Activated CD4-positive, CD25-positive, alpha-beta regulatory T cell treated with anti-CD3 and anti-CD28 coated beads, Interleukin-2, amount 50 U/mL, for 72 hours (primary cell): ENCODE measurements around the gene PEAK3.

Experiments
- DNase-seq: peaks from one replicate; pipeline ENCODE4 v3.0.0; 2021

PEAK3 gene, protein sequence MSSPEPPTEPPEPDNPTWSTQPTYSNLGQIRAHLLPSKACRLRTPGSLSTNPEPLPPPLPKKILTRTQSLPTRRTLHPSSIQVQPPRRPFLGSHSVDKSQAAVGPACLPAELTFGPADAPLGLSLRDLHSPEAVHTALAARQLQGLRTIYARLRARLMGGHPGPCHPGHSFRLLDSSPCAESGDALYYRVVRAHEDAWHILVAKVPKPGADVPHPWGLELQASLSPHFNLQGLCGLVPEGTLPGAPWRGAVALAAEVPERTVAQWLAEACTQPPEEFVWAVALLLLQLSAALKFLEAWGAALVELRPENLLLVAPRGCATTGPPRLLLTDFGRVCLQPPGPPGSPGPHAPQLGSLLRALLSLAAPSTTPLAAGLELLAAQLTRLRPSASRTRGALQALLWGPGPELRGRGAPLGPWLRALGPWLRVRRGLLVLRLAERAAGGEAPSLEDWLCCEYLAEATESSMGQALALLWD

DNA sequence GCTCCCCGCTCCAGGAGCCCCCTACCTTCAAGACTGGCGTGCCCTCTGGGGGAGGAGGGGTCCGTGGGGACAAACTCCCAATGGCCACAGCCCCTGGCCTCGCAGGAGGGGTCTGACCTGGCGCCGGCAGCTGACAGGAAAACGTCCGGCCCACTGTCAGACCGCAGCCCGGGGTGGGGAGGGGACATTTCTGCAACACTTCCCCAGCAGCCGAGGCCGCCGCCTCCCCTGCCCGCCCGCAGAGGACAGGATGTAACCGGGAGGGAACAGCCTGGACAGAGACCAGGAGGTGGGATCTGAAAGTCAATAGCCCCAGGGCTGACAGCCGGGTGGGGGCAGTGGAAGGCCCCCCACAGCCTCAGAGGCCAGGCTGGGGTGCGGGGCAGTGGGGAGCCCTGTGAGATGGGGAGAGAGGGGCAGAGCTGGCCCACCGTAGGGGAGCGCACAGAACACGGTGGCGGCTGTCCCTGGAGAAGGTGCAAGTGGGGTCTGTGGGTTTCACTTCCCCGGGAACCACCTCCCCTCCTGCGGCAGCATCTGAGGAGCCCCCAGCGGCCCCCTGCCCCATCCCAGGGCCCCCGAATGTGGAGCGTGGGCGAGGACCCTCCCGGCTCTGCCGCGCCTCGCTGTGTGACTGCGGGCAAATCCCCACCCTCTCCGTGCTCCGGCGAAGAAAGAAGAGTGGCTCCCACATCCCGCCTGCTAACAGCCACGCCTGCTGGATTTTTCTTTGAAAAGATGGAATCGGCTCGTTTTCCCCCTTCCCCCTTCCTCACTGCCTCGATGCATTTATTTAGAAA lies at the start of gene PEAK3:
Gene PEAK3, minus strand, starts transcription at position 114 of the 800 bp plus-strand sequence. CDS start 1,244 bp downstream, outside the sequence.
- DNase-seq: no peak

DNA sequence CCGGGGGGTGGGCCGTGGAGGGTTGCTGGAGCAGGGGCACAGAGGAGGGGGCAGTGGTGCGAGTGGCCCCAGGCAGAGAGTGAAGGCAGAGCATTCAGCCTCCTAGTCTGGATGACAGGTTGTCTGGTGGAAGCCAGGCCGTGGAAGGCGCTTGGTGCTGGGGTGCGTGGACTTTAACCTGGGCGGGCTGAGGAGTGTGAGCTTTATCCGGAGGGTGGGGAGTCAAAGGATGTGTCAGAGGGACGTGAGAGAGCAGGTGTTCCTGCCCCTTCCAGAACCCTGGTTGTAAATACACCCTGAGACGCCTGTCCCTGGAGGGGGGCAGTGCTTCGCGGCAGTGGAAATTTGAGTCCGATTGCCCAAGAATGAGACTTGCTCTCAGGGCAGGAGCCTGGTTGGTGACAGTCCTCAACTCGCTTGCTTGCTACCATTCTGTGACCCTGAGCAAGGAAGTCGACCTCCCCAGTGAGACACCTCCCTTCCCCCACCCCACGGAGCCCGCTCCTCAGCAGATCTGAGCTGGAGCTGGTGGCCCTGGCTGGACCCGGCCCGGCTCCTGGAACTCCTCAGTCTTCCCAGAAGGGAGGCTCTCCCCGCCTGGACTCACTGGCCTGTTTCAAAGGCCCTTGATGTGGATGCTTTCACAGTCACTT lies 48.8 kb upstream of the PEAK3 start:
- DNase-seq: no peak

DNA sequence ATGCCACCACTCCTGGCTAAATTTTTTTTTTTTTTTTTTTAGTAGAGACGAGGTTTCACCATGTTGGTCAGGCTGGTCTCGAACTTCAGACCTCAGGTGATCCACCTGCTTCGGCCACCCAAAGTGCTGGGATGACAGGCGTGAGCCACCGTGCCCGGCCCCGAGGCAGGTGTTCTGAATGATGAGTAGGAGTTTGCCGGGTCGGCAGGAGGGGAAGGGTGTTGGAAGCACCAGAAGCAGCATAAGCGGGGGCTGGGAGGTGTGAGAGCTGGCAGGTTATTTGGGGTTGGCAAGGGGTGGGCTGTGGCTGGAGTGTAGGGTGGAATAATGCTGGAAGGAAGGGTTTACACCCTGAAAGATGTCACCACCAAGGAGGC lies 48.3 kb upstream of the PEAK3 start:
- DNase-seq: no peak

DNA sequence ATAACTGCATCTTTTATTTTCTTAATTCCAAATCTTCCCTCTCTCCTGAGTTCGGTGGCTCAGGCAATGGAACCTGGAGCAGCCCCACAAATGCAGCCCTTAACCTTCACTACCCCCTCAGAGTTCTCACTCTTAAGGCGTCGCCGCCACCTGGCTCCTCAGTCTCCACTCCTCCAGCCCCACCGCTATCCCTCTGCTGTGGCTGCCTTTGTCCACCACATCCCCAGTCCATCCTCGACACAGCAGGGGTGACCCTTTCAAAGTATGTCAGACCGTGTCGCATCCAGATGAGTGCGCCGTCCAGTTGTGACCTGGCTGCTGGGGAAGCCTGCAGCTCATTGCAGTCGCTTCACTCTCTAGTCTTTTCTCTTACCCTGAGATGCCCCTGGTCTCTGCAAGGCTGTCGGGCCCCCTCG lies 47.5 kb upstream of the PEAK3 start:
- DNase-seq: no peak

DNA sequence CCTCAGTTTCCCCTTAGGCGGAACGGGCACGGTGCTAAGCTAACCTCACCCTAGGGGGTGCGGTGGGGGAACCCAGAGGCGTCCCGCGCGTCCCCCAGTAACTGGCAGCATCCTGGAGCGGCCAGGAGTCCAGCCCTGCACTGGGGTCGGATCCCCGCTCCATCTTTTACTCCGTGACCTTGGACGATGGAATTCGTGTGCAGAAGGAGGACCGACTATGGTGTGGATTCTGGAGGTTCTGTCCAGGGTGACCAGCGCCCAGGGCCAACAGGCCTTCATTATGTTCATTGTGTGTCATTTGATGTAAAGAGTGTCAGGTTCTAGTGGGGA lies 47.1 kb upstream of the PEAK3 start:
- DNase-seq: no peak

DNA sequence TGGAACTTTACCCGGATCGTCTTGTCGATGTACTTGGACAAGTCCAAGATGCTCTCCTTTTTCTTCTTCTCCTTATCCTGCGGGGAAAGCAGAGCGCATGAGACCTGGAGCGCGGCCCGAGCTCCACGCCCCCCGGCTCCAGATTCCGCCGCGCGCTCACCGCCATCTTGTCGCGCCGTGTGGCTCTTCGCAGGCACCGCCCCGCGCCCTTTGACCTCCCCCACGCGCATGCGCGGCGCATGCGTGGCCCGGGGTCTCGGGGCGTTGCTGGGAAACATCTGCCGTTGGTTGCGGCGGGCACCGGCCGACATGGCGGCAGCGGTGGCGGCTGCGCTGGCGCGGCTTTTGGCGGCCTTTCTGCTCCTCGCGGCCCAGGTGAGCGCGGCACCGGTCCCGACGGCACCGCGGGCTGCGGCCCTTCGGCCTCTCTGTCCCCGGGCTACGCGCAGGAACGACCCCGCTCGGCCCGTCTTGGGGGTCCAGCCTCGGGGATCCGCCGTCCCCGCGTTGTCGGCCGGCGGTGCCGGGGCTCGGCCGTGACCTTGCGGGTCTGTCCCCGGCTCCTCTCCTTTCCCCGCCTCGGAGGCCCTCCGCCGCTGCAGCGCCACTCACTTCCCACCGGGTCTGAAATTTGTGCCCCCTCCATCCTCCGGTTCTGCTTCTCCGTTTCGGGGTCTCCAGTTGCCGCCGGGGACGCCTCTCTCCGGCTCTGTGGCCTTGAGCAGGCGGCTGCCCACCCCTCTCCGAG lies 46.6 kb upstream of the PEAK3 start, which contains the start of the genes LSM7 and SPPL2B:
Gene LSM7, minus strand, starts transcription at position 186 of the 748 bp plus-strand sequence. Its CDS starts 20 bp downstream, at position 166.
Gene SPPL2B, plus strand, starts transcription at position 284 of the 748 bp plus-strand sequence. Its CDS starts 26 bp downstream, at position 310.
- peak; percentile 94 for DNase-seq

DNA sequence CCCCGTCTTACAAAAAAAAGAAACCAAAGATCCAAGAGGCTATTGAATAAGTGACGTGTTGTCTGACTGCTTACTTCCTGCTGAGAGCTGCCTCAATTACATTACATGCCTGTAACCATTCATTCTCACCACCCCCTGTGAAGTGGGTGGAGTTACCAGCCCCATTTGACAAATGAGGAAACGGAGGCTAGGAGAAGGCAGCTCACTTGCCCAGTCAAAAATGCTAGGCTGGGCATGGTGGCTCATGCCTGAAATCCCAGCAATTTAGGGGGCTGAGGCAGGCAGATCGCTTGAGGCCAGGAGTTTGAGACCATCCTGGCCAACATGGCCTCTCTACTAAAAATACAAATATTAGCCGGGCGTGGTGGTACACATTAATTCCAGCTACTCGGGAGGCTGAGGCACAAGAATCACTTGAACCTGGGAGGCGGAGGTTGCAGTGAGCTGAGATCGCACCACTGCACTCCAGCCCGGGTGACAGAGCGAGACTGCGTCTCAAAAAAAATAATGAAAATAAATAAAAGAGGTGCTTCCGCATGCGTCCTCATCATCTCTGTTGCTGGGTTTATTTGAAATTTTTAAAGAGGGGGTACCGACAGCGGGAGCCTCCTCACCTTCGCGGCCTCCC lies 45.9 kb upstream of the PEAK3 start:
- peak; percentile 43 for DNase-seq

DNA sequence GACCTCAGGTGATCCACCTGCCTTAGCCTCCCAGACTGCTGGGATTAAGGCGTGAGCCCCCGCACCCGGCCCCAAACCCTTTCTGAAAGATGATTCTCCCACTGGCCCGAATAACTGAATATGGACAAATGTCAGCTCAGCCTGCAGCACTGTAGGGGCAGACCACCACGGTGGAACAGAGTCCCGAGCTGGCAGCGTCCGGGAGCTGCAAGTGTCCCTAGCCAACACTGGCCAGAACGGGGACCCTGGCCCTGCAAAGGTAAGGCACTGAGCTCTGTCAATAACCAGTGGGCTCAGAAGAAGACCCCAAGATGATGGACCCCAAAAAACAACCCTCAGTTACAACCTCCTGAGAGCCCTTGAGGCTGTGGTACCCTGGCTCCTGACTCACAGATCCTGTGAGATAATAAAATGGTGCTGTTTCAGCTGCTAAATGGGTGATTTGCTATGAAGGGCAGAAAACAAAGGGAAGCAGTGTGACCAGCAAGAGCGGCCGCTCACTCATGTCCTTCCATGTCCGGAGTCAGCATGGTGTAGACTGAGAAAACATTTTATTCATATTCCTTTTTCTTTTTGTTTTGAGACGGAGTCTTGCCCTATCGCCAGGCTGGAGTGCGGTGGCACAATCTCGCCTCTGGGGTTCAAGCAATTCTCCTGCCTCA lies 44.9 kb upstream of the PEAK3 start:
- no peak for DNase-seq

DNA sequence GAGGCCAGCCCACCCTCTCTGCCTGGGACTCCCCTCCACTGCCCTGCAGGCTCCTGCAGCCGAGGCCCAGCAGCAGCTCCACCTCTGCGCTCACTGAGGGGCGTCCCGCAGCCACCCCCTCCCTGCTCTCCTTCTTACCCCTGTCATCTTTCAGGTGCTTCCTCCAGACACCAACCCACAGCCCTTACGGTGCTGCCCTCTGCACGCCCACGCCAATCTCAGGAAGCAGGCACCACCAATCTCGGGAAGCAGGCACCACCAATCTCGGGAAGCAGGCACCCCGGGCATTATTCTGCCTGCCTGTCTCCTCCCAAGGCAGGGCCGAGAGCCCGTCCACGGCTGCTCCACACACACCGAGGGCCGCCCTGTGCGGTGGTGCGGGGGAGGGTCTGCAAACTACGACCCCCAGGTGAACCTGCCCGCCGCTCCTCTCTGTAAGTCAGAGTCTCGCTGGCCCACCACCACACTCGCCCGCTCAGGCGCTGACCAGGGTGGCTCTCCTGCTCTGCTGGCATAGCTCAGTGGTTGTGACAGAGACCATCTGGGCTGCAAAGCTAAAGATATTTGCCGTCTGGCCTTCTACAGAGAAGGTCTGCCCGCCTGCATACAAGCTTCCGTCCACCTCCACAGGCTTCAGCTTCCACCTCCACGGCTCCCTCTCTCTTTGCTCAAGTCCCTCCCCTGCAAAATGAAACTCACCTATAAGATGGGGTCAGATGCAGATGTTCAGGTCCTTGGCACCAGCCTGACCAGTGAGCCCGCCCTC lies 43.5 kb upstream of the PEAK3 start:
- DNase-seq: no peak

DNA sequence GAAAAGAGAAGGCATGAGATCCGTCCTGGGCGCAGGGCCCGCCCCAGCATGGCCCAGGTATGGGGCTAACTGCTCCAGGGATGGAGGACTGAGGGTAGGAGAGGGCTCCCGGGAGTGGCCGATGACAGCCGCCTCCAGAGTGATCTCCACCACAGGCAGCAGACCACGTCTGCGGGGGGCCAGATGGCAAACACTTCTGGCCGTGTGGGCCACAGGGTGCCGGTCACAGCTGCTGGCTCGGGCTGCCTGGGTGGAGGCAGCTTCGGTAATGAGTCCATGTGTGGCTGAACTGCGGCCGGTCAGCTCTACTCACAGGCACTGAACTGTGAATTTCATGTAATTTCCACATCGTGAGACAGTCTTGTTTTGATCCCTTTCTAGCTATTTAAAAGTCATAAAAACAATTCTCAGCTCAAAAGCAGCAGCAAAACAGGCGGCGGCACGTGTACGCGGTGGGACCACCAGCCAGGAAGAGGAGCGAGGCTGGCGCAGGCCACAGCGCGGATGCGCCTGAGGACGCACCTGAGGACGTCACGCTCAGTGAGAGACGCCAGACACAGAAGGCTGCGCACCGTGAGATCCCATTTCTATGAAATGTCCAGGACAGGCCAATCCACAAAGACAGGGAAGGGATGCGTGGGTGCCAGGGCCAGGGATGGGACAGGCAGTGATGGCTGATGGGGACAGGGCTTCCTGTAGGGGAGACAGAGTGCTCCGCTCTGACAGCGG lies 42.4 kb upstream of the PEAK3 start:
- DNase-seq: no peak

DNA sequence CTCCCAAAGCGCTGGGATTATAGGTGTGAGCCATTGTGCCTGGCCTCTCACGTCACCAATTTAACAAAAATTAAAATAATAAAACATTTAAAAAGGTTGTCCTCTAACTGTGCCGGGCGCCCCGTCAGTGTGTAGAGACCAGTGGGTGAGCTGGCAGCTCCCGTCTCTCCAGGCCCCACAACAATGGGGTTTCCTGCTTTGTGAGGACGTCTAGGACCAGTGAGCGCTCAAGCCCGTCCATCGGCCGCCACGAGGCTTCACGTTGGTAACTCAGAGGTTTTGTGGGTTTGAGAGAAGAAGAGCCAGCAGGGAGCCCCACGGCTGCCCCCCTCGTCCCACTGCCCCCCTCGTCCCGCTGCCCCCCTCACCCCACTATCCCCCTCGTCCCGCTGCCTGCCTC lies 41.7 kb upstream of the PEAK3 start:
- DNase-seq: no peak

DNA sequence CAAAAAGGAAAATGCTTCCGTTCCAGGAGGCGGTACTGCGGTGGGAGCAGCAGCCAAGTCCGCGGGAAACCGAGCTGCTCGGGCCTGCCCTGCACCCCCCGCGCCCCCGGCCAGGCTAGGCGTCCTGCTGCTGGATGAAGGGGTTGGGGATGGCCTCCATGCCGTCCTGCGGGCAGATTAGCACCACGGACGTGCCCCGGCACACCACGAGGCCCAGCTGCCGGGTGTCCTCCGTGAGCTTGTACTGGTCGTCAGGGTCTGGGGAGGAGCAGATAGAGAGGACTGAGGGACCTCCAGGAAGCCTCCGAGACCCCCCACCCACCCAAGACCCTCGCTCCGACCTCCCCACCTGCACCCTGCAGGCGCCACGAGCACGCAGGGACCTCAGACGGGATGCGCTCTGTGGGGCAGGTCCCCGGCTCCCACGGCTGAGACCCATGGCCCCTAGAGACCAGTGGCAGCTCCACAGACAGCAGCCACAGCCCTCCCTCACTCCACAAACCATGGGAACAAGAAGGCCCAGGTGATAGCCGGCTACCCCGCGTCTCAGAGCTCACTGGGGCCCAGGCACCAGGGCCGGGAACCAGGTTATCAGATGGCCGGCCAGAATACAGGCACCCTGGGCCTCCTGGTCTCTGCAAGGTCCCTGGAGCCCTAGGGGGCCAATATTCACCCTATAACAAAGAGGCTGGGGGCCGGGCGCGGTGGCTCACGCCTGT lies 39.7 kb upstream of the PEAK3 start:
- no peak for DNase-seq

DNA sequence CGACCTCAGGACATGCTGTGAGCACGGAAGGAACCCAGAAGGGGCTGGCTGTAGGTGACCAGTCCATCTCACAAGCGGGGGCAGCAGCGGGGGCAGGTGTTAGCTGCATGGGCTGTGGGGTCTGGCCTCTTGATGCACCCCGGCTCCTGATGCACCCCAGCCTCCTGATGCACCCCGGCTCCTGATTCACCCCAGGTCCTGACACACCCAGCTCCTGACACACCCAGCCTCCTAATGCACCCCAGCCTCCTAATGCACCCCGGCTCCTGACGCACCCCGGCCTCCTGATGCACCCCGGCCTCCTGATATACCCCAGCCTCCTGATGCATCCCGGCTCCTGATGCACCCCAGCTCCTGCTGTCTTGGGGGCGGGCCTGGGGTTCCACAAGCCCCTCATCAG lies 39.0 kb upstream of the PEAK3 start:
- no peak for DNase-seq

DNA sequence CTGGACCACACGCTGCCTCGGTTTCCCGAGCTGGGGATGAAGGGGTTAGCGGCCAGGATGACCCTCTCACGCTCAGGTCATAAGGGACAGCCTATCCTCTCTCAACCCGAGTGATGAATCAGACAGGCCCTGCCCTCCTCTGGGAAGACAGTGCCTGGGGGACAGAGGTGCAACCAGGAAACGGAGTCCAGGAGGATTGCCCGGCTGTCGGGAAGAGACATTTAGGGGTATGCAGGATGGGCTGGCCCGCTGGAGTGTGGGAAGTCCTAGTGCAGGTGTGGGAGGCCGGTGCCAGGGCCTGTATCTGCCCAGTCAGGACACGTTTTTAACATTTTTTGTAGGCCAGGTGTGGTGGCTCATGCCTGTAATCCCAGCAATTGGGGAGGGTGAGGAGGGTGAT lies 38.1 kb upstream of the PEAK3 start:
- DNase-seq: no peak

DNA sequence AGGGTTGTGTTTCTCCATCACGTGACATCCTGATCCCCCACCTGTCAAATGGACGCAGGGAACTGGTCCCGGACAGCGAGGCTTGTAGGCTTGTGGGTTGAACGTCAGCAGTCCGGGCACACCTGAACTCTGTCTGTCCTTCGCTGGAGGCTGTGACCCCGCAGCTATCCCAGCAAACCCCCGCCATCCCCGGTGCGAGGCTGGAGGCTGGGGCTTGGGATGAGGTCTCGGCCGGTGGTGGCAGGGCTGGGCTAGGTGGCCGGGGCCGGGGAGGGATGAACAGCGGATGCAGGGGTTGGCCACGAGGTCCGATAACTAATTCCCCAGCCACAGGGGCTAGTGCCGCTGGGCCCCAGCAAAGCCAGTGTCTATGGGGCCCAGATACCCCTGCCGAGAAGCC lies 37.6 kb upstream of the PEAK3 start:
- DNase-seq: no peak

DNA sequence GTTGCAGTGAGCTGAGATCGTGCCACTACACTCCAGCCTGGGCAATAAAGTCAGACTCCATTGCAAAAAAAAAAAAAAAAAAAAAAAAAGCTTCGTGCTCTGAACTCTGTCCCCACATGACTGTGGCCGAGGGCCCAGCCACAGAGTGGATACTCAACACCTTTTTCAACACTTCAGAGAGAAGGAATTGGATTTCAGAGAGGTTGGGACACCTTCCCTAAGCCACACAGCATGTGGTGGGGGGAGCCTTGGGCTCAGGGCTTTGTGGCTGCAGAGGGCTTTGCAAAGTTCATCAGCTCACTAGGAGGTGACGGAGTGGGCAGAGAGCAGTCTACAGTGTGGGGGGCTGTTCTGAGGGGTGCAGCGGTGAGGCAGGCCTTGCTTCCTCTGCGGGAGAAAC lies 36.9 kb upstream of the PEAK3 start:
- no peak for DNase-seq

DNA sequence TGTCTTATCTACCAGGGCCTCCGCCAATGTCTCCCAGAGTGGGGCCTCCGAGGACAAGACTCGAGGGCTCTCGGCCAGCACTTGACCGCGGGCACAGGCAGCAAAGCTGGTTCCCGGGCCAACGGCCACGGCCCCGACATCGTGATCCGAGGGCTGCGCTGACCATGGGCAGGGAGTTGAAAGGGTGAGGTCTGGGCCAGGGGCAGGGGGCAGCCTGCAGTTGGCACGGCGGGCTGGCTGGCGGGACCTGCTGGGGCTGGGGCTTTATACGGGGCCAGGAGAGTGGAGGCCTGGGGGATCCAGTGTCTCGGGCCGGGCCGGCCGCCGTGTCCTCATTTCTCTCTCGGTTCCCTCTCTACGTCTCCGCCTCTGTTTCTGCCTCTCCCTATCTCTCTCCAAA lies 35.8 kb upstream of the PEAK3 start:
- no peak for DNase-seq

DNA sequence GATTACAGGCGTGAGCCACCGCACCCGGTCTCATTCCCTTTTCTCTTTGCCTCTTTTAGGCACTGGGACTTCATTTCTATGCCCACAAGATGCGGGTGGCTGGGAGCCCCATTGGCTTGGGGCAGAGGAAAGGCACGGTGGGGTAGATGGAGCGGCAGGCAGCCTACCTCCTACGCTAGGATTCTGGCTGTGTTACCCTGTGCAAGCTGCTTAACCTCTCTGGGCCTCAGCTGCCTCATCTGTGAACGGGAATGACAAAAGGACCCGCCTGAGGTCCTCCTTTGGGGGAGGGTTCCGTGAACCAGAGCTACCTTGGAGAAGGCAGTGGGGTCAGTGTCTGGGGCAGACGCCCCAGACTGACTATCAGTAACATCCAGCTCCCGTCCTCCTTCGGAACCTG lies 35.3 kb upstream of the PEAK3 start:
- no peak for DNase-seq

DNA sequence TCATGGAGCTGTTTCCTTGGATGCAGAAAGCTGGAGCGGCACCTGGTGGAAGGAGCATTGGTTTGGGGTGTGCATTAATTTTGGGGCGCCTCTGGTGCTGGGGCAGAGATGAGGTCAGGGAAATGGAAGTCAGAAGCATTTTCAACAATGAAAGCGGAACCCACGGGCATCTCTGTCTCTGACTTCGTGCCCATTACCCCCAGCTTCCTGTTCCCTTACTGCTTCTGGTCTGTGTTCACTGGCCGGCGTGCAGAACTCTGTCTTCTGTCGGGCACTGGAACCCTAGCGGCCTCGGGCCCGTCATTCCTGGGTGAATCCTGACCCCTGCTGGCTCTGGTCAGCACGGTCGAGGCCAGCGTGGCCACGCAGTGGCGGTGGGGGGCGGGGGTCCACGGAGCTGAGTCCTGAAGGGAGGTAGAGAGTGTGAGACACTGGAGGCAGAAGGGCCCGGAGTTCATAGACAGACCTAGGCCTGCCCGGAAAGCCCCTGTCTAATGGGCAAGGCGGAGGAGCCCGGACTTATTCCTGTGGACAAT lies 33.9 kb upstream of the PEAK3 start:
- no peak for DNase-seq
